ENCODE measurements around the gene DOK5.
"Not testable (repeated sequence)": the region's sequence is repeated elsewhere in the genome, so short reads cannot be mapped to it uniquely, and the experiment has no call there.

The DOK5 gene

DNA sequence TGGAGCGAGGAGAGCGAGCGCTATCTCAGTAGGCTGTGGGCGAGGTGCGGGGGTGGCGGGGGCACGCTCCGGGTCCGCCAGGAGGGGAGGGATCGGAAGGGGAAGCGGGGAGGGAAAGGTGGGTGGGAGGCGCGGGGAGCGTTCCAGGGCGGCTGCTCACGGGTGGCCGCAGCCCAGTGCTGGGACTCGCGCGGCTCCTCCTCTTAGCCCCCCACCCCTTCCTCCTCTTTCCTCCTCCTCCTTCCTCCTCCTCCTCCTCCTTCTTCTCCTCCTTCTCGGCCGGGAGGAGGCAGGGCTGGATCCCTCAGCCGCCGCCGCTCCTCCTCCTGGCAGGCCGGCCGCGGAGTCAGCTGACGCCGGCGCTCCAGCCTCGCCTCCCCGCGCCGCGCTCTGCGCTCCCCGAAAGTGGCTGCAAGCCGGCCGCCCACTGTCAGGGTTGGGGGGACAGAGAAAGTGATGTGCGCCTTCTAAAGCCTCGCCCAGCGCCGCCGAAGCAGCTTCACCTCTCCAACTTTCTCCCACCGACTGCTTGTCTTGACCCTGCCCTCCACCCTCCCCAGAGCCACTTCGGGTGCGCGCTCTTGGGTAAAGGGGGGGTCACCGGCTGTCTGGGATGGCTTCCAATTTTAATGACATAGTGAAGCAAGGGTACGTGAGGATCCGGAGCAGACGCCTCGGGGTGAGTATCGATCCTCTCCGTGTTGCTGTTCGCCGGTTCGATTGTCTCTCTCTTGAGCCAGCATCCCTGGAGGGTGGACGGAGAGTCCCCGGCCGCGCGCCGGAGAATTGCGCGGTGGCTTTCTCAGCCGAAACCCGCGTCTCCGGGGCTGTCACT is at the start of gene DOK5:
DOK5 (plus strand) TSS at position 260 of the 835 bp plus-strand sequence; CDS start at position 614, 354 bp downstream.
- DNase-seq (ENCODE audit: low spot score) = peak; percentile 61

DNA sequence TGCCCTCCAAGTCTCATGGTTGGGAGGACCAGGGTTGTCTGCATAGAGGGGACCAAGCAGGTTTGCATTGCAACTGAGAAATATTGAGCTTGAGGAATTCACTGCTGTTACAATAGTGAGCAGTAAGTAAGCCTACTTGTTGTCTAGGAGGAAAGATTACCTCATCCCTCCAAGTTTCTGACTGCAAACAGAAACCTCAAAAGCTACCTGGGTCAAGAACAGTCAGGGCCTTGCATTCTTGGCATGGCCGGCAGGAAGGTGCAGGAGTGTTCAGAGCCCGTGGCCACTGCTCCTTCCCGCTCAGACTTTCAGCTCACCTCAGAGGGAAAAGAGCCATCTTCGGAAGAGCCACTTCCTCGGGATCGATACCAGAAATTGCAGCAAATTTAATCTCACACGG is 46.0 kb upstream of the DOK5 start:
- DNase-seq (ENCODE audit: low spot score) = no peak

DNA sequence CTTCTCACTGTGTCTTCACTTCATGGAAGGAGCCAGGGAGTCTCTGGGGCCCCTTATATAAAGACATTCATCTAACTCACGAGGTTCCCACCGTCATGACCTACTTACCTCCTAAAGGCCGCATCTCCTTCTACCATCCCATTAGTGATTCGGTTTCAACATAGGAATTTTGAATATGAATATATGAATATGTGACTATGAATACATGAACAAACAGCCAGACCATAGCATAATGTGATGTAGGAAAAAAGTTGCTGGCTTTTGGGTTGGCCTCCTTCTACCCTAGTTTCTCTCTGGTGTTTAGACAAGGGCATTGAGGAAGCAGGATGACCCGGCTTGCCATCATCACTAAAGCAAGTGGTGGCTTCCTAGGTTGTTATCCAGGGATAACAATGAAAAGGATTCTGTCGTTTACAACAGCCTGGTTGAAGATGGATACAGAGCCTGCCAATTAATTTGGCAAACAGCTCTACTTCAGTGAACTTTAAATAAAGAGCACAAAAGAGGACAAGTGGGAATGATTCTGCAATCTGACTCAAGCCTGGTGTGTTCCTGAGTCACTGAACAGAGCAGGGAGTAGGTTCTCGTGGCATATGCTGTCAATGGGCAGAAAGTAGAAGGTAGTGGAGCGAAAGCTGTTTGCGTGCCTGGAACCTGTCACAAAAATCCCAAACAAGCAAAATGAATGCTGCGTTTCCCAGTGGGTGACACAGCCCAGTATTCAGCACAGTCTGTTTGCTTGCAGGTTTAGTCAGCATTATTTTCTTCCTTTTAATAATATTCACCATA is 44.0 kb upstream of the DOK5 start:
- DNase-seq (ENCODE audit: low spot score) = no peak

DNA sequence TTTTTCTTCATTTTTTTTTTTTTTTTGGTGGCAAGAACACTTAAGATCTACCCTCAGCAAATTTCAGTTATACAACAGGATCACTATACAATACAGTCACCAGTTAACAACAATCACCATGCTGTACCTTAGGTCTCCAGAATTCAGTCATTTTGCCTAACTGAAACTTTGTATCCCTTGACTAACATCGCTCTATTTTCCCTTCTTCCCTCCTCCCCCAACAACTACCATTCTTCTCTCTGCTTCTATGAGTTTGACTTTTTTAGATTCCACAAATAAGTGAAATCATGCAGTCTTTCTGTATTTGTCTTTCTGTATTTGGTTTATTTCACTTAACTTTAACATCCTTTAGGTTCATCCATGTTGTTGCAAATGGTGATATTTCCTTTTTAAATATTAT is 42.4 kb upstream of the DOK5 start:
- DNase-seq (ENCODE audit: low spot score) = no peak

DNA sequence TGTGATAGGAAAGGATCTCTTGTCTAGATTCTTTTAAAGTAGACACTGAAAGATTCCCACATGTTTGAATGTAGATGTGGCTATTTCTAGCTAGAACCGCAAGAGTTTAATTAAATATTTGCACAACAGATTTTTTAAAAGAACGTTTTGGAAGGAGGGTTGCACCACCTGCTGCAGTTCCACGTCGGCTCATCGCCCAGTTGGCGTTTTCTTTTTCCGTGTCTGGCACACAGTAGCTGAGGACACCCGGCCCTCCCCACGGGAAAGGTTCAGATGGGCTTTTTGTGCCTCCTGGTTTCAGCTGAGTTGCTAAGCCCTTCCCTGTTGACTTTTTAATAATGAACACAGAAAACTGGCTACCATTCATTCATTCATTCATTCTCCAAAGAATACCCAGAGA is 41.8 kb upstream of the DOK5 start:
- peak; percentile 10 for DNase-seq (ENCODE audit: low spot score)

DNA sequence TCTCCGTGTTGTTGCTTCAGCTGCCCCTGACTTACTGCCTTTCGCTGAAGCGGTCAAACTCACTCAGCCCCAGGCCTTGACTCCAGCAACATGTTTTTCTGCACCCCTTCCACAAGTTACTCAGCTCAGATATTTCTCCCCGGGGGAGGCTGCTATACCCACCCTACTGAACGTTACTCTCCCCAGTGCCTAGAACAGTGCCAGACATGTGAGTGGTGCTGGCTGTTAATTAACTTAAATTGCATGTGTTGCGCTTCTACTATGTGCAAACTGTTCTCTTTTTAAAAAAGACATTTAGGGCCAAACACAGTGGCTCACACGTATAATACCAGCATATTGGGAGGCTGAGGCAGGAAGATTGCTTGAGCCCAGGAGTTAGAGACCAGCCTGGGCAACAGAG is 41.2 kb upstream of the DOK5 start:
- DNase-seq (ENCODE audit: low spot score) = no peak

DNA sequence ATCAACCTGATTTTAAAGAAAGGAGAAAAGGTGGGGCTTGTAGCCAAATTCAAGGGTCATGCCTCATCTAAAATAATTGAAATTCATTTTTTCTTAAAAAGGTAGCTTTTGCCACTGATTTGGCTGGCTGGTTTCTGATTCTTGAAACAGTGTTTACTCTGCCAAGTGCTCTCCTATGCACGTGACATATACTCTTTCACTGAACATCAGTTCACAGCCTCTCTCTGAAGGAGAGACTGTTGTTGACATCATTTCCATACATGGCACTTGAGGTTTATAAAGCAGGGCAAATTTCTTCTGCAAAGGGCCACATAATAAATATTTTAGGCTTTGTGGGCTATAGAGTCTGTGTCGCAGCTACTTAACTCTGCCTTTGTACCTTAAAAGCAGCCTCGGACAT is 40.4 kb upstream of the DOK5 start:
- no peak for DNase-seq (ENCODE audit: low spot score)

DNA sequence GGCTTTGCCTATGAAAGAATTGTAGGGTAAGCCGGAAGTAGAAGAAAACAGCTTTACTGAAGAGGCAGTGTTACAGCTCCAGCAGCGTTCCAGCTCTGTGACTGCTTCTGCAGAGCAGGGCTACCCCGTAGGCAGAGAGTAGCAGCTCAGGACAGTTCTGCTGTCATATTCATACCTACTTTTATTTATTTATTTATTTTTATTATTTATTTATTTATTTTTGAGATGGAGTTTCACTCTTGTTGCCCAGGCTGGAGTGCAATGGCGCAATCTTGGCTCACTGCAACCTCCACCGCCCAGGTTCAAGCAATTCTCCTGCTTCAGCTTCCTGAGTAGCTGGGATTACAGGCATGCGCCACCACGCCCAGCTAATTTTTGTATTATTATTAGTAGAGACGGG is 39.0 kb upstream of the DOK5 start:
- not testable (repeated sequence) for DNase-seq (ENCODE audit: low spot score)

DNA sequence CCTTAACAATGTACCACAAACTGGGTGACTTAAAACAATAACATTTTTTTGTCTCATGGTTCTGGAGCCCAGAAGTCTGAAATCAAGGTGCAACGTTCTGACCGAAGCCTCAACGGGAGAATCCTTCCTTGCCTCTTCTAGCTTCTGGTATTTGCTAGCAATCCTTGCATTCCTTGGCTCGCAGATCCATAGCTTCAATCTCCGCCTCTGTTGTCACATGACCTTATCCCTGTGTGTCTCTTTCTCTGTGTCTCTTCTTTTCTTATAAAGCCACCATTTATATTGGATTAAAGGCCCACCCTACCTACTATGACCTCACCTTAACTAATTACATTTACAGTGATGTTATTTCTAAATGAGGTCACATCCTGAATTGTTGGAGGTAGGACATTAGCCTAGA is 37.2 kb upstream of the DOK5 start:
- DNase-seq (ENCODE audit: low spot score) = no peak

DNA sequence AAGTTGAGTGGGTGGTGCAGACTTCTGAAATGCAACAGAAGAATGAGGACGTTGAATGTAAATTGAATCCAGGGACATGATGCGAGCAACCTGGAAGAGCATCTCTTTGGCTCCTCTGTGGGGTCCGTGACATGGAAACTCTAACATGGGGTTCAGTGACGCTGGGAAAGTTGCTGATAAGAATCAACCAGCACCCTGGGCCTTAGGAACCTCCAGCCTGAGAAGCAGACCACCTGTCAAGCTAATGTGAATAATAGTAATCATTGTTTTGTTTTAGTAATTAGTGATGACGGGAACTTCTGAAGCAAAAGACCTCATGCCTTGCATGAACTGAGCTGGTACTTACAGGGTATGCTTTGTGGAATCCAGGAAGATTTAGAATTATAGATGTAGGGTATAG is 25.2 kb upstream of the DOK5 start:
- no peak for DNase-seq (ENCODE audit: low spot score)

DNA sequence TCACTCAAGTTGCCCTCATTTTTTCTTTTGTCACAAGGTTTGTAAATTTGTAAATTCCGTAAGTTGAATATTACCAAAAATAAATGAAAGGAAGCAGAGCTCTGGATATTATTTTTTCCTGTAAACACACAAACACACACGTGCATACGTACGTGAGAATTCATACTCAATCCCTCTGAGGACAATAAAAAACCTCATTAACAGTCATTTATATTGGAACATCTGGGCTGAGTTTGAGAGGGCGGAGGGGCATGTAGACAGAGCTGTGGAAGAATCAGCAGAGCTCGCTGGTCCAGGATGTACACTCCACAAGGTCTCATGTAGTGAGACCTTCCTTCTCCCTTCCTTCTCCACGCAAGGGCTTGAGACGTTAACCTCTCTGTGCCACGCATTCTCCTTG is 24.2 kb upstream of the DOK5 start:
- DNase-seq (ENCODE audit: low spot score) = no peak

DNA sequence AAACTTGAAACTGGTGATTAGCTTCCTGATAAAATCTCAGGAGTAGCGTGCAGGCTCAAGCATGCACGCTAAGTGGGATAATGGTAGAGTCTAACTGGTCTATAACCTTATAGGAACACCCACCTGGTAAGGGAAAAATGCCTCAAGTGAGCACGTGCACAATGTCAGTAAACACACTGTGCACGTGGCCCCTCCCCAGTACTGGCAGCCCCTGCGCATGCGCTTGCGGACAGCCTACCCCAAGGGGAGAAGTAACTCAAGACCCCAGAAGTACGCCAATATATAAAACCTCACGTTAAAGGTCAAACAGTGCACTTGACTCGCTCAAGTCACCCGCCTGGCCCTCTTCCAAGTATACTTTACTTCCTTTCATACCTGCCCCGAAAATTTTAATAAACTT is 23.1 kb upstream of the DOK5 start:
- DNase-seq (ENCODE audit: low spot score) = no peak

DNA sequence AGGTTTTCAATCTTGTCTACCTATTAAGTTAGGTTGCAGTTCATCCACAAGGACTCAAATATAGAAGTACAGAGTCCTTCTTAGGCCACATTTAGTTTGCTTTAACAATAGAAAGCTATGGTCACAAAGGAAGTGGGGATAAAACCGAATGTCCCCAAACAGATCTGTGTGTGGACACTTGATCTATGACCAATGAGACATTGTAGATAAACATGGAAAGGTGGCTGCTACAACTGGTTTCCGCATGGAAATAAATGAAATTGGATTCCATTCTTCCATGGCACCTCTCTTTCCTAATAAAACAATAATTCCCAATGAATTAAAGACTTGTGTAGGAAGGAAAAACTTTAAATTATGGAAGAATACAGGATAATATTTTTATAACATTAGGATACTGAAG is 20.4 kb upstream of the DOK5 start:
- no peak for DNase-seq (ENCODE audit: low spot score)

DNA sequence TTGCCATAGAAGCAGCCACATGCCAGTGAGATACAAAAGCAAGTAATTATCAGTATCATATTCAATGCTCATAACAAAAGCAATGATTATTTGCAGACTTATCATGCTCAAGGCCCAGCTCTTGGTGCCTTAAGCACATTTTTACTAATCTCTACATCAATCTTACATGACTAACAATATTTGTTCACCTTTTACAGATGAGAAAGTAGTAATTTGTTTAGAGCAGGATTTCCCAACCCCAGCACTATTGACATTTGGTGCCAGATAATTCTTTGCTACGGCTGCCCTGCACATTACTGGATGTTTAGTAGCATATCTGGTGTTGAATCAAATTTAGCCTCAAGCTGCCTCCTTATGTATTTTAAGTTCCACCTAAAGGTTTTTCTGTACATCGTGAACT is 19.0 kb upstream of the DOK5 start:
- DNase-seq (ENCODE audit: low spot score) = no peak

DNA sequence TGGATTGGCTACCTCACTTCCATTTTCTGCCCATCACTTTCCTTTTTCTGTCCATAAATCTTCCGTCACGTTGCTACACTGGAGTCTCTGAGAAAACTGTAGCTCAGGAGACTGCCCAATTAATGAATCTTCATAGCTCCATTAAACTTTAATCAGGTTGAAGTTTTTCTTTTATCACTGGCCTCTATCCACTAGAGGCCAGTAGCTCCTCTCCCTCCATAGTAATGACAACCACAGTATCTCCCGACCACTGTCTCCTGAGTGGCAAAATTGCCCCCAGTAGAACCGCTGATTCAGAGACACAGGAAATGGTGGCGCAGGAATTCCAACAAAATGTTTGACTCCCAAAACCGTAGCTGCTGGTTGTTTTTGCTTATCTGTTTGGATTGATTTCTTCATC is 18.4 kb upstream of the DOK5 start:
- DNase-seq (ENCODE audit: low spot score) = no peak

DNA sequence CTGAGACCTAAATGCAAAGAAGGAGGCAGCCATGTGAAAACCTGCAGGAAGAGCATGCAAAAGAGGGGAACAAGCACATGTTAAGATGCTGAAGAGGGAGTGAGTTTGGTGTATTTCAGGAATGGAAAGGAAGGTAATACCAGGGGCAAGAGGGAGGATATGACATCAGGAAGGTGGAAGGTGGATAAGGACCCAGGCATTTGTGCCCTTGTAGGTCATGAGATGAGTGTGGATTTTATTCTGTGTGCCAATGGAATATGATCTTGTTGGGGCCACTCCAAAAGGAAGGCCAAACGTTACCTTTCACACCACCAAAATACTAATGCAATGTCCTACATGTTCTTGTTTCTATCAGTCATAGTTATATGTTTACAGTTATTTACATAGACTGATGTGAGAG is 17.2 kb upstream of the DOK5 start:
- DNase-seq (ENCODE audit: low spot score) = no peak

DNA sequence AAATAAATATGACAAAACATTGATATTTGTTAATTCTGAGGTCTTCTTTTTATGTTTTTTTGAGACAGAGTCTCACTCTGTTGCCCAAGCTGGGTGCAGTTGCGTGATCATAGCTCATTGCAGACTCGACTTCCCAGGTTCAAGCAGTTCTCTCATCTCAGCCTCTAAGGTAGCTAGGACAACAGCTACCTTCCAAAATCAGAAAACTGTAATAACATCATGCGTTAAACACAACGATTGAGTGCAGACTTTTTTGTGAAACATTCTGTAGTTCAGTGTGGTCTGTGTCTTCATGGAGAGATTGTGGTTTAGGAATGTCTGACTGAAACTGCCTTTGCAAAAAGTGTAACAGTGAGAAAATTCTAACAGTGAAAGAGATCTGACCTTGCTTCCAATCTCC is 16.1 kb upstream of the DOK5 start:
- DNase-seq (ENCODE audit: low spot score) = no peak

DNA sequence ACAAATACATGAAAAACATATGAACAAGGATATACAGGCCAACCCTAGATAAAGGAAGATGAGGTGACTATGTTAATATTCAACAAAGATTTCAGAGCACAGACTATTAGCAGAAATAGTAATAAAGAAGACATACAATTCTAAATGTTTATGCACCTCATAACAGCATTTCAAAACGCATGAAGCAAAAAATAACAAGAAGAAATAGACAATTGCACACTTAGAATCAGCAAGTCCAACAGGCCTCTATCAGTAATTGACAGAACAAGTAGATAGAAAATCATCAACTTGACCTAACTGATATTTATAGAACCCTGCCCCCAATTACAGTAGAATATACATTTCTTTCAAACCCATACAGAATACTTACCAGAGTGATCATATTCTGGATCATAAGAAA is 11.4 kb upstream of the DOK5 start:
- DNase-seq (ENCODE audit: low spot score) = no peak

DNA sequence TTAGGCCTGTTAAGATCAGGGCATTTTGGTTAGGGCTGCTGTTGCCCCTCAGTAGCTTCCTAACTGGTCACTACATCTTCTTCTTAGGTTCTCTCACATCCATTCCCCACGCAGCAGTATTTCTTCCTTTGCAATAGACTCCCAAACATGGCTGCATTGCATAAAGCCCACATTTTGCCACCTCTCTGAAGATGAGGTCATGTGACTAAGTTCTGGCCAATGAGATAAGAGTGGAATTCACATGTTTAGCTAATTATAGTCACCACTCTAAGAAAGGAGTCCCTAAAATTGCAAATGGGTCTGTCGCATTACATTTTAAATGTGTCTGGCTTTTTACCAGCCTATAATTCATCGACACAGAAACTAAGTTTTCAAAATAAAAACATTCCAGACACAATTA is 9.3 kb upstream of the DOK5 start:
- DNase-seq (ENCODE audit: low spot score) = no peak

DNA sequence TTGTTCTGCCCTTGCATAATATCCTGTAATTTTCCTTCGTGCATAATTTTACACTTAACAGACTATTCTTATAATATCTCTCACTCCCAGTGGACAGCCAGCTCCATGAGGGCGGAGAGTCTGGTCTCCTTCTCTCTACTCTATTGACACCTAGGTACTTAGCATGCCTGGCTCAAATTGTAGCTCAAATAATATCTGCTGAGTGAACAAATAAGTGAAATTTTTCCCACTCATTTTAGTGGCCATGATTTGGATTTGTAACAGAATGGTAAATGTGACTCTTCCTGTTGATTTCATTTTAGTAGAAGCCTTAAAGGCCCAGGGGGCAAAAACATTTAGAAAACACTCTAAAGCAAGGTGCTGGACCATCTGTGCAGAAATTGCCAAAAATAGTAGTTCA is 7.8 kb upstream of the DOK5 start:
- no peak for DNase-seq (ENCODE audit: low spot score)

DNA sequence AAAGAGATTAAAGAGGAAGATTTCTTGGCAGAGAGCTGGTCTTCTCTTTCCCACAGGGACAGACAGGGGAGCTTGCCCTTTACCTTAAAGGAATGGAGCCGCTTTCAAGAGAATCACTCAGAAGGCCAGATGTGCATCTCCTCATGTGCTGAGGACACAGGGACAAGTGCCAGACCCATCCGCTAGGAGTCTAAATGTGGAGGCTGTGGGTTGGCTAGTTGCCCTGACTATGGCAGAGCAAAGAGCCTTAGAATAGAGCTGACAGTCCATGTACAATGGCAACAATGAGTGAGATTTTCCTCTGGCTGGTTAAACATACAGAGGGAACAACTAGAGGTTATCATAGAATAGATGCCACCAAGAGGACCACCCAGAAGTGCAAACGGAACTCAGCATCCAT is 7.3 kb upstream of the DOK5 start:
- DNase-seq (ENCODE audit: low spot score) = no peak

DNA sequence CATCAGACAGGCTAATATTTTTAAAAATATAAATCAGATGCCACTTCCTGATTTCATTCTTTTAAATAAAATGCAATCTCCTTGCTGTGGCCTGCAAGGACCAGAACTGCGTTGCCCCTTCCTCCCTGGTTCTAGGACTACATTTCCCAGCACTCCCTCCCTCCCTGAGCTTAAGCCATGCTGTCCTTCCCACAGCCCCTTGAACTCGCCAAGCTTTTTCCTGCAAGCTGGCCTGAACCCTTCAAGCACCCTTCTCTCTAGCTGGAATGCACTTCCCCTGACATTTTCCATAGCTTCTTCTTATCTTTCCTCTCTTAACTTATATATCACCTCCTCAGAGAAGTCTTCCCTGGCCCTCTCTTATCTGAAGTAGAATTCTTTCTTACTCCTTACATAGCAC is 6.1 kb upstream of the DOK5 start:
- DNase-seq (ENCODE audit: low spot score) = no peak

DNA sequence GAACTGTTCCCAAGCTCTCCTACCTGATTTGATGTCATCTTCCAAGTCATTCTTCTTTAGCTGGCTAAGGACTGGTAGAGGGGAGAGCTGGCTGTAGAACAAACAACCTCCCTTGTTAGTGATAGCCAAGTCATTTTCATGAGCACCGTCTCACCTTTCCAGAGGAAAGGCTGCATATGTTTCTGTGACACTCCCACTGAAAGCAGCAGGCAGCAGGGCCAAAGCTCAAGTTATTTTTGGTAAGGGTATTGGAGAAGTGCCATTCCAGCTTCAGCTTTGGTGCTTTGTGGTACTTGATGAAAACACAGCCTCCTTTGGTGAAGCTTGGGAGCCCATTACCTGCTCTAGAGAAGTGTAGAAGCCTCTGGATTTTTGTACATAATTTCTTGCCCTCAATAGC is 5.4 kb upstream of the DOK5 start:
- no peak for DNase-seq (ENCODE audit: low spot score)

DNA sequence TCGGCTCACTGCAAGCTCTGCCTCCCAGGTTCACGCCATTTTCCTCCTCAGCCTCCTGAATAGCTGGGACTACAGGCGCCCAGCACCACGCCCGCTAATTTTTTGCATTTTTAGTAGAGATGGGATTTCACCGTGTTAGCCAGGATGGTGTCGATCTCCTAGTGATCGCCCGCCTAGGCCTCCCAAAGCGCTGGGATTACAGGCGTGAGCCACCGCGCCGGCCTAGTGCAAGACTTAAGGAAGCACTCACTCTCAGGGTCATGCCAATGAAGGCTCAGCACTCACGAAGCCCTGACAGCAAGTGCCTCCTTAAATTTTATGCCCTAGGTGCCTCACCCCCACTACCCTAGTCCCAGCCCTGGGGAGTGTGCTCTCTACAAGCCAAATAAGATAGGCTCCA is 4.7 kb upstream of the DOK5 start:
- no peak for DNase-seq (ENCODE audit: low spot score)

All from putamen (tissue), 1 donor.